Measurements from ENCODE around the gene ZHX3.

The ZHX3 gene

DNA sequence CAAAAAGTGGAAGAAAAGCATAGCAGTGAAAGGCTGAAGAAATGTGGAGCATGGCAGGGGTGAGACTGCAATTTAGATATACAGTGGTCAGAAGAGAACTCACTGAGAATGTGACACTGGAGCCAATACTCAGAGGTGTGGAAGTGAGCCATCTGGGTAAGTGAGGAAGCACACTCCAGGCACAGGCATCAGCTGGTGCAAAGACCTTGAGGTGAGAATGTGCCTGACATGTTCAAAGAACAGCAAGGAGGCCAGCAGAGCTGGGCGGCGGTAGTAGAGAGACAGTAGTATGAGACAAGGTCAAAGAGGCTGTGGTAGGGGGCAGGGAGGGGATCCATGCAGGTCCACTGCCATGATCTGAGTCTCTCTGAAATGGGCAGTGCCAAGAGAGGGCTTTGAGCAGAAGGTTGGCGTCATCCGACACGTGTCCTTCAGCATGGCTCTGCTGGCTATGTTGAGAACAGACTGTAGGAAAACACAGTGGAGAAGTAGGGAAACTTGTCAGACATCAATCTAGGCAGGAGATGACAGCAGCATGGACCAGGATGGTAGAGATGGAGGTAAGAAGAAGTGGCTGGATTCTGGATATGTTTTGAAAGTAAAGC, 95.8 kb downstream of the ZHX3 start:
- DNase-seq = no peak

DNA sequence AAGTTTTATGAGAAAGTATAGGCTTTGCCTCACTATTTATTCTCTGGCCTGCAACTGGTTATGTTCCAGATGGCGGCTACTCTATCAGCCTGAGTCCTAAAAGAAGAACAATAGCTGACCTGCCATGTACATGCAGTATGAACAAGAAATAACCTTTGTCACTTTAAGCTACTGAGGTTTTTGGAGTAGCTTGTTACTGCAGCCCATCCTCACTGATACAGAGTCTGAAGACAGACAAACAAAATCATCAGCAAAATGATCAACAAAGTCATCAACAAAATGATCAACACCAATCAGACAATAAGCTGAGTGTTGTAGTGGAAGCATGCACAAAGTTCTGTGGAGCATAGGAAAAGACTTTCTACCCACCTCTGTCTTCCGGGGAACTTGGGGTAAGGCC, 97.7 kb downstream of the ZHX3 start:
- DNase-seq = no peak

DNA sequence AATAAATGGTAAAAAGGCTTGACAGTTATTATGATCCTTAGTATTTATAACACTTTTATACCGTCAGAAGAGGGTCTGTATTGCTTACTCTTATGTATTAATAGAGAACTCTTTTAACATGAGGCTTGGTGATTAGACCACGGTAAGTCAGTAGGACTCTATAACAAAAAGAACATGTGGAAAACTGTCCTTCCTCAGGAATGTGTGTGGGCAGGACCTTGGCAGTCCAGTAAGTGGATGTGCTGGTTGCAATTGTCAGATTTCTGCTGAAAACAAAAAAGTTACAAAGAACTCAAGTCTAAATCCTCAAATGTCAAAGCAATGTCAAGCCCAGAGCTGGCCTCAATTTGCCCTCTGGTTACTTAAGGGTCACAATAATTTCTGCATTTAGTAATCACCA, 99.1 kb downstream of the ZHX3 start:
- no peak for DNase-seq

- no peak for DNase-seq
These were observed 100.1 kb downstream of the ZHX3 start for GRCh38 chr20:41217422-41217821.

DNA sequence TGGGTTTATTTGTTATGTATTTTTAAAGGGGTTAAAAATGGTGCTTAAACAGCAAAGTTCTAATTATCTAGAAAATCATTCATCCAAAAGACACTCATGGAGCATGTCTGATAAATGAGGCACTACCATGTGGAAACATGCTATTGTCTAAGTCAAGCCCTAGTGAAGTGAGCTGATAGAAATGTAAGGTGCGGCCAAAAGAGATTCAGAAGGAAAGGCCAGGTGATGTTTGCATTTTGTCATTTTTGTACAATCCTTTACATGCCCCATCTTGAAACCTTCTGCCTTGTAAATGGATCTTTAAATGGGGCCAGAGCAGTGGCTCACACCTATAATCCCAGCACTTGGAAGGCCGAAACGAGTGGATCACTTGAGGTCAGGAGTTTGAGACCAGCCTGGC, 102.9 kb downstream of the ZHX3 start:
- DNase-seq = no peak

- DNase-seq = no peak
These were observed 103.3 kb downstream of the ZHX3 start for GRCh38 chr20:41214202-41214601.

- no peak for DNase-seq
These were observed 104.2 kb downstream of the ZHX3 start for GRCh38 chr20:41213150-41213820.

GRCh38 chr20:41205313-41205712, 112.2 kb downstream of the ZHX3 start:
- DNase-seq = no peak

- no peak for DNase-seq
These were observed 112.9 kb downstream of the ZHX3 start for GRCh38 chr20:41204304-41205265.

DNA sequence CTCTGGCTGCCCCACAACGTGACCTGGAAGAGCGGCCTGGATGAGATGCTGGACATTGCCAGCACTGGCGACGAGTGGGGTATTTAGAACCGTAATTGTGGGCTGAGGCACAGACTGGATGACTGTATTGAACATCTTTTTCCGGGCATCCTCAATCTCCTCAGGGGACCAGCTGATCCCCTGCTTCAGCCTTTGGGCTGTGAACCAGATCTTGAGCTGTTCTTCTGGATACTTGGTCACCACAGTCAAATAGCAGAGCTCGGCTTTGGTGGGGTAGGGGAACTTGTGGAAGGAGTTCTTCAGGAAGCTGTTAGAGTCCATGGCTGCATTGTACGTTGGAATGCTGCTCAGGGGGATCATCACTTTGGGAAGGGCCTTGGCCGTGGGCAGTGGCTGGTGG, 113.9 kb downstream of the ZHX3 start:
- no peak for DNase-seq

GRCh38 chr20:41202426-41202825, 115.1 kb downstream of the ZHX3 start:
- no peak for DNase-seq

DNA sequence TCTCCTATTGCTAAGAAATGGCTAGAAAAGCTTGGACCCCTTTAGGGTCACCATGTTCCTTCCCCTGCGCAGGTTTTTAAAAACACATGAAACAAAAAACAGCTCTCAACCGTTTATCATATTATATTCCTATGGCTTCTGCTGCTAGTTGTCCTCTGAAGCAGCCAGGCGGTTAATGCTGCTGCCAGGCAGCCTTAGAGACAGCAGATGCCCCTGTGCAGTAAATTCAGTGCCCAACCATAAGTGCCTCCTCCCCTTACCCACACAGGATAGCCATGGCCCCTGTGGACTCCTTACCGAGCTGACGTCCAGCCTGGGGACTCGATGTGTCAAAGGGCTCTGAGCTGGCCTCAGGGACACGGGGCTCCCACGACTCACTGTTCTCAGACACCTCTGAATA, 115.8 kb downstream of the ZHX3 start:
- no peak for DNase-seq

GRCh38 chr20:41200446-41201202, 116.9 kb downstream of the ZHX3 start:
- no peak for DNase-seq

DNA sequence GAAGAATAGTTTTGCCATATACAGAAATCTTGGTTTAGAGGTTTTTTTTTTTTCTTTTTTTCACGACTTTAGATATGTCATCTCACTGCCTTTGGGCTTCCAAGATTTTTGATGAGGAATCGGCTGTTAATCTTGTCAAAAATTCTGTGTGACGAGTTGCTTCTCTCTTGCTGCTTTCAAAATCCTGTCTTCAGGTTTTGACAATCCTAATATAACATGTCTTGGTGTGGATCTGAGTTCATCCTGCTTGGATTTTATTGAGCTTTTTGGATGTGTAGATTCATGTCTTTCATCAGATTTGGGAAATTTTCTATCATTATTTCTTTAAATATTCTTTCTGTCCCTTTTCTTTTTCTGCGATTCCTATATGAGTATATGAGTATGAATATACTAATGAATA, 119.1 kb downstream of the ZHX3 start:
- no peak for DNase-seq

DNA sequence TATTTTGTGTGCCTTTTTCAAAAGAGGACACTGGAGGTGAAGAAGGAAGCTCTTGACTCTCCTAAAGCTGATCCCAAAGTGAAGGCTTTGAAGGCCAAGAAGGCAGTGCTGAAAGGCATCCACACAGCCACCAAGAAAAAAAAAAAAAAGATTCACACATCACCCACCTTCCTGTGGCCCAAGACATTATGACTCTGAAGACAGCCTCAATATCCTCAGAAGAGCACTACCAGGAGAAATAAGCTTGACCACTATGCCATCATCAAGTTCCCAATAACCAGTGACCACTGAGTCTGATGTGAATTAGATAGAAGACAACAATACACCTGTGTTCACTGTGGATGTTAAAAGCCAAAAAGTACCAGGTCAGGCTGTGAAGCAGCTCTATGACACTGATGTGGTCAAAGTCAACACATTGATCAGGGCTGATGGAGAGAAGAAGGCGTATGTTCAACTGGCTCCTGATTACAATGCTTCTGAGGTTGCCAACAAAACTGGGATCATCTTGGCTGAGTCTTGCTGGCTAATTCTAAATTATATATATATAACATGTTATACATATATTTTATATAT, 120.8 kb downstream of the ZHX3 start:
- no peak for DNase-seq

DNA sequence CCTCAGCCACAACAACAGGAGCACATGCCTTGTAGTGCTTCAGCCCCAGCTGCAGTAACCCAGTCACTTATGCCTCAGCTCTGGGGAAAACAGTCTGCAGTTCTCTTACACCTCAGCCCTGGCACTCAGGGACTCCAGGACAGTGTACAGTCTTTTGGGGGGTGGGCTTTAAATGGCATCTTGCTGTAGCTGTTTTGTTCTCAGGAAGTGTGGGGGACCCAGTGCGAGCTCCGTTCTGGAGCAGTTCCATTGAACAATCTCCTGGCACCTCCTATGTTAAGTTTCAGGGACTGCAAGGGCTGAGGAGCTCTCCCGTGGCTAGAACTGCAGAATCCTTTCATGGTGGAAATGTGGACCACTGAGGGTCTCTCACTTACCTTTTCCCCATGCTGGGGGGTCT, 125.0 kb downstream of the ZHX3 start:
- DNase-seq = no peak

DNA sequence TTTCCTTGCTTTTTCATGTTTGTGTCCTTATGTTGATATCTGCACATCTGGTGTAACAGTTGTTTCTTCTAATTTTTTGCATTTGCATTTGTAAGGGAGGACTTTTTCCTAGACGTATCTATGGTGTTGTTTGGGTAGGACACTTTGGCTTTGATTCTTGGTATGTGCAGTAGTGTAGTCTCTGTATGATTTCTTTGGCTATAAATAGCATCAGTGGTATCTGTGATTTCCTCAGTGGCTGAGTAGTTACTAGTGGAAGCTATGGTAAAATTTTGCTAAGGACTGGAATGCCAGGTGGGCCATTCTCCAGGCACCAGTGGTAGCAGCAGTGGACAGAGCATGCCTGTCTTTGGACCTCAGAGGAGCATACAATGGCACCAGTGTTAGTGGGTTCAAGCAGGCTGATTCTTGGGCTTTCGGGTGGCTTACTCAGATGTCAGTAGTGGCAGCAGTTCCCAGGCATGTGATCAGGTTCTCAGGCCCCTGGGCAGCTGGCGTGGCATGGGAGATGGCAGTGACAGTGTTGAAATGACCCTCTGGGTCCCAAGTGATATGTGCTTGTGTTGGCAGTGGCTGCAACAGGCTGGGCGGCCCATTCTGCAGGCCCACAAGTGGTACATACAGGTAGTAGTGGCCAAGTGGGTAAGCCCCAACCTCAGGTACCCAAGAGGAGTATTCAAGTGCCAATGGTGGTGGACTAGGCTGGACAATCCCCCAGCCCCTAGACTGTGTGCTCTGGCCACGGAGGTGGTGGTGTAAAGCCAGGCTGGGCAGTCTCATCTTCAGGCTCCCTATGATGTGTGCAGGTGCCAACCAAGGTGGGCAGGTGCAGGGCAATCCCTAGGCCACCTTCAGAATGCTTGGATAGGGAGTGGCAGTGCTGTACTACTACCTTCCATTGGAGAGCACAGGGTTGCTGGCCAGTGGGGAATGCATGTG, 125.7 kb downstream of the ZHX3 start:
- DNase-seq = no peak

GRCh38 chr20:41187668-41188067, 129.9 kb downstream of the ZHX3 start:
- DNase-seq = no peak

- no peak for DNase-seq
These were observed 132.3 kb downstream of the ZHX3 start for GRCh38 chr20:41185013-41185757.

GRCh38 chr20:41183831-41184230, 133.7 kb downstream of the ZHX3 start:
- DNase-seq = no peak

DNA sequence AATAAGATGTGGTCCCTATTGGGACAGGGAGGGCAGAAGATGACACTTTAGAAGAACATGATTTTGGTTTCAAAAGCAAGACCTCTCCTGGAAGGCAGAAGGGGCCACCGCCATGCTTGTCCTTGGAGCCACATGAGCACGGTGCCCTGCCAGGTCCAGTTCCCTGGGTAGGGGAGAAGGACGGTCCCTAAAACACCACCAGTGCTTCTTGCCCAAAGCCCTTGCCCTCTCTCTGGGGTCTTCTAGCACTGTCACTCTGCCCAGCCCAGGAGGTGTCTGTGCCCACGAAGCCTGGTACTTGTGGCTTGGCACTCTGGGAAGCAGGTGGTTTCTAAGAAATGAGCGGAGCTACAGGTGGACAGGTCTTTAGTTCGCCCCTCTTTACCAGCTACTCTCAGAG, 134.1 kb downstream of the ZHX3 start:
- no peak for DNase-seq
